SKM-1 (cell line): ENCODE results near the gene FCN1.

ENCODE experiments used
- DNase-seq: peaks from one replicate; lab custom pipeline; 2025; ENCODE audit not compliant: unreplicated experiment; lab: John Stamatoyannopoulos, UW

FCN1 gene

GRCh38 chr9:134915046-134915985 is 2.4 kb downstream of the FCN1 start:
- no peak for DNase-seq

- no peak for DNase-seq
These were observed 3.2 kb downstream of the FCN1 start for GRCh38 chr9:134914501-134914834.

DNA sequence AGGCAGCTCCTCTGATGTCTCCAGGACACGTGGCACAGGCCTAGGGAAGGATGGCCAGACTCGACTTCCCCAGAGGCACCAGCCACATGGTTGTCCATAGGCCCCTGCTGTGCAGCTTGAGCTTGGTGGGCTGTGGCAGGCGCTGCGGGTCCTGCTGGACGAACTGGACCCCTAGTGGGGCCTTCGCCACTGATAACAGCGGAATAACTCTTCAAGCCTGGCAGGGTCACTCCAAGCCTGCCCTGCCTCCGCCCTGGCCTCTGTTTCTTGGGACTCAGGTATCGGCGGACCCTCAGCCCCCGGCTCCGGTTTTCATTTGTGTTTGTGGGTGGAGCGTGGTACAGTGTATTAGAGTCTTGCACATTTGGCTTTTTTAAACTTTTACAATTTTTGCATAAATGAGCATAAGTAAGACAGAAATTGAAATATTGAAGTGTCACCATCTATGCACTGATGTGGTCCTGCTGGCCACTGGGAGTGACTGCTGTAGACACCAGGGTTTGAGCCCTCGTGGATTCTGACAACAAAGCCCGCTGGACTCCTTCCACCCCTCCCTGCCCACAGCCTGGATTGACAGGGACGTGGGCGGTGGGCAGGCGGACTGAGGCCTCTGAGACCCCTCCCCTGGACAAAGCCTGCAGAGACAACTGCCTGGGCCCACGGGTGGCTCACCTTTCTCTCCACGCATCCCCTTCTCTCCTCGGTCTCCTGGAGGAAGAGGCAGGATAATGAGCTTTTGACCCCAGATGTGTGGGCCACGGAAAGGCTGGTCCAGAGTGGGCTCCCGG is 3.8 kb downstream of the FCN1 start:
- DNase-seq = no peak

DNA sequence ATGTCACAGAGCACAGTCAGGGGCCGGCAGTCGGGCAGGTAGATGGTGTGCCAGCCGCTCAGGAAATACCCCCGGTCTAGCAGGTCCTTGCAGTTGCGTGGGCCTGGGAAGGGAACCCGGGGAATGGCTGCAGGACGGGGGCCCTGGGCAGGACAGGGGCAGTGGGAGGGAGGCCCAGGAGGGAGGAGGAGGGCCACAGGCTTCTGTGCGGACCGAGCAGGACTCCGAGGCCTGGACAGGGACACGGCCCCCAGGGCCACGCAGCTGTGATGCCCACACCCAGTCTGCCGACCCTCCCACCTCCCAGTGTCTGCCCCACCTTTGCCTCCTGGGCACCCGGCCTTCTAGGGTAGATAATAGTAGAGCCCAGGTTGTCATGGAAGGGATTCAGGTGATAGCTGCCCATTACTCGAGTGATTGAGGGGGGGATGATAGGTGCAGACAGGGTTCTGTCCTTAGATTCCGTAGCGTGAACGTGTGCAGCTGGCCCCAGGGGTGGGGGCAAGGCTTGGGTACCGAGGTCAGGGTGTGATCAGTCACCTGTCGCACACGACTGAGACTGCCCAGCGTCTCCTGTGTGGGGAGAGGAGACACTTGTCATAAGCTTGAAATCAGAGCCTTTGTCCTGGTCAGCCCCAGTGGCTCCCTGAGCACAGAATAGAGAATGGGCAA is 4.5 kb downstream of the FCN1 start:
- DNase-seq = no peak

DNA sequence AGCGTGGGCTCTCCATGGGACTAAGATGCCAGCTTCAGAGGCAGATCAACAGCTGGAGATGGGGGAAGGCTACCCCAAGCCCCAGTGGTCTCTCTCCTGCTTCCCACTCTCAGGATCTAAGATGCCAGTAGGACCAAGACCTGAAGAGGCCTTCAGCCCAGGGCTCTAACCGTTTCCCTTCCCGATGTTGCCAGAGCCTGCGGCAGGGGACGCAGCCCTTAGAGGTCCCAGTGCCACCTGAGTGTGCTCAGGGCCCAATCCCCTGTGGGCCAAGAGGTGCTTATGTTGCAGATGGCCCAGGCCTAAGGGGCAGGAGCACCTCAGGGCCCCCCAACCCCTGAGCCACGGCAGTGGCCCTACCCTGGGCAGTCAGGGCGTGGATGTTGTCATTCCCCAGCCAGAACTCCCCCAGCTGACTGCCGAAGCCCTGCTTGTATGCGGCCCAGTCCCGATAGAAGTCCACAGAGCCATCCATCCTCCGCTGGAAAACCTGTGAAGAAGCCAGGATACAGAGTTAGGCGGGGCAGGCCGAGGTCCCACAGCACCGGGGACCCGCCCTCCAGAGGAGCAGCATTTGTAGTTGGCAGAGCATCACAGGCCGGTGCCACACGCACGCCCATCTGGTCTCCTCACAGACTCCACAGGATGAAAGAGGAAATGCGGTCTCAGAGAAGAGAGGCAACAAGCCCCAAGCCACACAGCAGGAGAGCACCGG is 5.4 kb downstream of the FCN1 start:
- no peak for DNase-seq

DNA sequence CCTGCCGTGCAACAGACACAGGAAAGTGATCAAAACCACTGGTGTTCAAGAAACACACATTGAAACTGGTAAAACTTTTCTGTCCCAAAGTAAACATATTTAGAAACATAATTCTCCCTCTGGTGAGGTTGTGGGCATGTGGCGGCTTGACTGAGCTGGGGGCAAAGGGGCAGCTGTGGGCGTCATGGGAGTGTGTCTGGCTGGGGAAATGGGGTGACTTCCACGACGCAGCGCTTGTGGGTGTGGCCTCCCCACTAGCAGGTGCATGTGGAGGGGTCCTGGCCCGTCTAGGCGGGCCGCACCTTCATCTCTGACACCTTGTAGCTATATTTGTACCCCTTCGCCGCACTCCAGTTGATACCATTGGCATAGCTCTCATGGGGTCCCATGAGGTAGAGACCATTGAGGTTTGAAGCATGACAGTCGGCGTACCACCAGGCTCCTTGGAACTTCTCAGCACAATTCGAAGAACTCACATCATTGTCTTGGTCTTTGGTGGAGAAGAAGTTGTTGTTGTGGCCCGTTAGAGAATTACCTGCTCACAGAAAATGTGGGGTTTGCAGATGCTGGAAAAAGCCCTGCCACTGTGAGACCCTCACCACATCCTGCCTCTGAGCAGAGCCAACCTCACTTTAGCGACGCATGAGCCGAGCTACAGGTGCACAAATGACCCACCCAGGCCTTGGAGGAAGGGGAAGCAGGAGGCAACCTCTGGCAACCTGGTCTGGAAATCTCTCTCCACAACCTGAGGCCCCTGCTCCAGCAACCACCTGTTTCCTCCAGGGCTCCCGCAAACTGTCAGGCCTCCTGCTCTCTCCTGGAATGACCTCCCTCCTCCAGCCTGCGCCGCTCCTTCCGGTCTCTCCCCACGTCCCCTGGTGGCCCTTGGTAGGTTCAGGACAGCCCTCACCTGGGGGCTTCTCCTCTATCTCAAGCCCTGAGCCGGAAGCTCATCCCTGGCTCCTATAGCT is 7.9 kb downstream of the FCN1 start:
- no peak for DNase-seq

- no peak for DNase-seq
These were observed 9.0 kb downstream of the FCN1 start for GRCh38 chr9:134908524-134909309.

DNA sequence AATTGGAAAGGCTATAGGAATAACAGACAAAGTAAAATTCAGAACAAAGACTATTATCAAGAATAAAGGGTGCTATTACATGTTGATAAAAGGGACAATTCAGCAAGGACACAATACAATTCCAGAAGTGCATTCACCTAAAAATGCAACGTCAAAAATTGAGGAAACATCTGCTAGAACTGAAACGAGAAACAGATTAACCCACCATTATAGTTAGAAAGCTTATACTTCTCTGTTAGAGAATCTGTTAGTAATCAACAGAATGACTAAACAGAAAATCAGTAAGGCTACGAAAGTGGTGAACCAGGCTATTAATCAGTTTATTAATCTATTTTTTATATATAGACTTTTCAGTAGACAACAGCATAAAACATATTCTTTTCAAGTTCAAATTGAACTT is 14.8 kb downstream of the FCN1 start:
- DNase-seq = no peak

DNA sequence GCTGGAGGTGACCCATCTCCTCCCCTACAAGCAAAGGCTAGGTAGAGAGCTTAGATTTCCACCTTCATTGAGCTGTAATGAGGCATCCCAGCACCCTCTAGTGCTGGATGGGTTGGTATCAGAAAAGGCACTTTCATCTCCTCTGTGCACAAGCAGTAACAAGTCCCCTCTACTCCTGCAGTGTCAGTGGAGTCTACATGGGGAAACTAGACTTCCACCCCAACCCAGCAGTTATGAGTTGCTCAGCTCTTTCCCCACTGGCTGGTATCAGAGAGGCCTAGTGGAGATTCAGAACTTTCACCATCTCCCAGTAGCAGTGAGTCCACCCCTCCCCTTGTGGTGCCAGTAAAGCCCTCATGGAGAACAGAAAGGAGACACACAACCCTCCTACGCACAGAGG is 17.9 kb downstream of the FCN1 start:
- no peak for DNase-seq

DNA sequence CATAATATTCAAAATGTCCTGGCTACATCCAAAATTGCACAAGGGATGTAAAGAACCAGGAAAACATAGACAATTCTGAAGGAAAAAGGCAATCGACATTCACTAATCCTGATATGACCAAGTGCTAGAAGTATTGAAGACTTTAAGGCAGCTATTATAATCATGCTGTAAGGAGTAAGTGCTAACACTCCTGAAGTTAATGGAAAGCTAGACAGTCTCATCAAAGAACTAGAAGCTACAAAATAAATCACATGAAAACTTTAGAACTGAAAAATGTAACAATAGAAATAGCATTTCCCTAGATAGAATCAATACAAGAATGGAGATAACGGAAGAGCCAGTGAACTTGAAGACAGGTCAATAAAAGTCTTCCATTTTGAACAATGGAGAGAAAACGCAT is 18.5 kb downstream of the FCN1 start:
- DNase-seq = no peak

GRCh38 chr9:134898319-134898718 is 19.4 kb downstream of the FCN1 start:
- DNase-seq = no peak

DNA sequence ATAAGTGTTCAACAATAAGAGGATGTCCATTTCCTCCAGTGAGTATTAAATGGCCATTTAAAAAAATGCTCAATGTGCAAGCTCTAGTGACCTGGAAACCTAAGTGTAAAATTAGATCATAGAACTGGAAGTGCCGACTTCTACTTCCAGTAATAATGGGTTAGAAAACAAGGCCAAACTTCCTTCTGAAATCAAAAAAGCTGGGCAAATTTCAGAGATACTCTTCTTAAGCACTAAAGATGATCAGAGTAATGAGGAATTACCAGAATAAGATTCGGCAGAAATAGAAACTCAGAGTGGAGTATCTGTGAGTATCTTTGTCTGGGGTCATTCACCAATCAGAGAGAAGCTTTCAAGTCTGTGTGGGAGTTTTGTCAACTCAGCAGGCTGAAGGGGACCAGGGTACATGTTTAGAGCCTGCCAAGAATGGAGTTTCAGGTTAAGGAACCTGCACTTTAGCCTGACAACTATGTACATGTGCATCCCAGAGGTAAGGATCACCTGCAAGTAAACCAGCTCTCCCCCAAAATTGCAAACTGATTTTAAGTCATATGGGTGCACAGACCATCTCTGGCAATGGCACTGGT is 20.0 kb downstream of the FCN1 start:
- DNase-seq = no peak

DNA sequence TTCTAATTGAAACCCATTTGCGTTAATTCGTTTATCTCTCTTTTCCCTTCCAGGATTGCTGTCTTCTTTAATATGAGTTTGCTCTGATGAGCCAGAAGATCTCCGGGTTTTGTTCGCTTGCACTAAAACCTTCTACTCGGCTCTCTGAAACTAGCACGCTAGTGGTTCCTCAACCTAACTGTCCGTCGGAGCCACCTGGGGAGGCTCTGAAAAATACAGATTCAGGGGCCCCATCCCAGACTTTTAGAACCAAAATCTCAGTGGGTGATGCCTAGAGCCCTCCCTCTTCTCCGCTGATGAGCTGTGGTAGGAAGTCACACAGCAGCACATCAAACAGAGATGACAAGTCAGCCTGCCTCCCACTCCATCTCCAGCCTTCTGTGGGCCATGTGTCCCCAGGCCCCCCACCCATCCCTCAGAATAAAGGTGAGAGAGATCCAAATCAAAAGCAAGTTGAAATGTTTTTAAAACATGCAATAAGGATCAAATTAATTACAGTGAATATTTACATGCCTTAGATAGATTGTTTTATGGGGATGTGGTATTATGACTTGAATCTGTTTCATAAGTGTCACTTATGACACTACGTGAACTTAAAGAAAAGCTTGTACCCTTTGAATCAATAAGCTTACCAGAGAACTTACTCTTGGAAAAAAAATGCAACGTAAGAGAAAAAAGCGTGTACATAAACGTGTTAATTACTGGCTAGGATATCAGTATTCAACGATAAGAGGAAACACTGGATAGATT is 20.7 kb downstream of the FCN1 start:
- DNase-seq = no peak

DNA sequence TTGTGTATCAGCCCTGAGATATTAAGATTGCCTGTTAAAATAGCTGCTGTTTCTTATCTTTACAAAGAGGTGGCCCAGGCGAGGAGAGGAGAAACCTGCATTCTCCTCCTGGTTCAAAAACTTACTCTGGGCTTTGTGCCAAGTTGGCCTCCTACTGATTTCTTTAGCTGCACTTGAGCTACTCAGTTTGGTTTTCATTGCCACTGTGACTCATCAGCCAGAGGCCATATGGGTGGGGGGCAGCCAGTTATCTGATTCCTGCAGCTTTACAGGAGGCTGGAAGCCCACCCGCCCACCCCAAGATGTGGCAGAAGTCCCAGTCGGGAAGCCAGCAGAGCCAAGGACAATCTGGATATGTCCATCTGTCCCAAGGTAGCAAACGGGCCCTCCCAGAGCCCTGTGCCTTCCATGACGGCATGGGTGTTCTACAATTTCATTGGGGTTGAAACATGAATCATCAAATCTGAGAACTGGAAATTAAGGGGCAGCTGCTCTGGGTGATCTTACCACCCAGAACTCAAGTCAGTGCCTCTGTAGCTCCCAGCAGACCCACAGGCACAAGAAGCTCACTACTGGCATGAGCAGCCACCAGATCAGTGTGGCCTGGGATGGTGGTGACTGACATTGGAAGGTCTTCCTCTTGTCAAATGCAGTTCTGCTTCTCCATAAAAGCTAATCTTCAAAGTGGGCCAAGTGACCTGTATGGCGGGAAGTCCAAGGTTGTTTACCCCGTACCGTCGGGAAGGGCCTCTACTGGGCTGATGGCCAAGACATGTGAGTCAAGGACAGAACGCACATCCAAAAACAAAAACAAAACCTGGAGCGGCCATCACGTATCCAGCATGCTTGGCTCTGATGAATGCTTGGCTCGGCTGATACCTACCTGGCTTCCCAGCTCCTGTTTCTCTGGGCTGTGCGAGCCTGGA is 21.5 kb downstream of the FCN1 start:
- no peak for DNase-seq

DNA sequence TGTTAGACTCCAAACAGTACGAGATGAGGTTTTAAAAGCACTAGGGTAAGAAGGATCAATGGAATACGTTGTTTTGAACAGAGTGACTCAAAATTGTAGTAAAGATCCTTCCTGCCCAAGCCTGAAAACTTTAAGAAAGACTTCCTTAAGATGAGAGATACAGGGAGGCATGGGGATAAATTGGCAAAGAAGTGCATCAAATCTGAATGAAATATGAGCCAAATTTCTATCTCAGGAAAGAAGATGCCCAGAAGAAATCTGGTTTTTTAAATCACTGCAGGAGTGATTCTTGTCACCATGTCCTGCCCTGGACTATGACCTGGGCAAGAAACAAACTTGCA is 22.2 kb downstream of the FCN1 start:
- no peak for DNase-seq

- DNase-seq = no peak
These were observed 22.6 kb downstream of the FCN1 start for GRCh38 chr9:134895097-134895496.
